Esophagus muscularis mucosa (tissue), 4 donors: ENCODE data around the gene ATMIN. TPM values are rescaled to one million over a fixed set of nuclear protein-coding genes. Genes with fewer than 3 reads are reported as not detected.

Experiments
- DNase-seq: peaks from one replicate; pipeline ENCODE4 v3.0.0-alpha.2; 2017; ENCODE audit errors: extremely low spot score
- H3K27ac ChIP-seq, 4 donors: fragments of 200-600 bp; sonication (generic); replicated peaks in 1 of 4; 1 replicate in 3 of 4; 2 replicates in 1 of 4; pipeline ENCODE4 v1.5.1; 2016 to 2019; ENCODE audit warnings: mild to moderate bottlenecking in 1 of 4
- H3K27me3 ChIP-seq, 4 donors: fragments of 200-600 bp; sonication (generic); one replicate each; pipeline versions ENCODE4 v1.5.1 to v1.6.0; 2016 to 2019
- H3K36me3 ChIP-seq, 4 donors: fragments of 200-600 bp; sonication (generic); one replicate each; pipeline ENCODE4 v1.5.1; 2016 to 2019
- H3K4me1 ChIP-seq, 4 donors: fragments of 200-600 bp; sonication (generic); one replicate each; pipeline ENCODE4 v1.5.1; 2016 to 2019
- H3K4me3 ChIP-seq, 4 donors: fragments of 200-600 bp; sonication (generic); 1 replicate in 2 of 4; 2 replicates in 2 of 4; pipeline ENCODE4 v1.5.1; 2016 to 2019; ENCODE audit warnings: mild to moderate bottlenecking in 4 of 4, moderate library complexity in 1 of 4
- H3K9me3 ChIP-seq, 4 donors: fragments of 200-600 bp; sonication (generic); 1 replicate in 3 of 4; 2 replicates in 1 of 4; pipeline ENCODE4 v1.5.1; 2016 to 2019
- CTCF ChIP-seq, 3 experiments: fragments of 200-600 bp in 2 of 3; fragments of 450-650 bp in 1 of 3; sonication (generic) in 2 of 3; IDR thresholded peaks; one replicate each; pipeline ENCODE4 v1.5.1; 2017 to 2019; ENCODE audit warnings: antibody characterized with exemption in 3 of 3, mild to moderate bottlenecking in 2 of 3, moderate library complexity in 1 of 3
- EP300 ChIP-seq: sonication (generic); formaldehyde crosslinking; IDR thresholded peaks from one replicate; pipeline ENCODE4 v1.6.1; 2017; ENCODE audit warnings: antibody characterized with exemption
- POLR2A ChIP-seq: fragments of 450-650 bp; IDR thresholded peaks from one replicate; pipeline ENCODE4 v1.6.1; 2017; ENCODE audit warnings: antibody characterized with exemption, moderate library complexity, mild to moderate bottlenecking, low read depth
- POLR2AphosphoS5 ChIP-seq, 2 donors: sonication (generic); formaldehyde crosslinking; IDR thresholded peaks; one replicate each; pipeline ENCODE4 v1.6.1; 2017; ENCODE audit warnings: antibody characterized with exemption in 2 of 2
- WGBS: methylation state at CpG from one replicate; pipeline ENCODE4 v1.1.5; 2018; 5-methylcytosine and 5-hydroxymethylcytosine counted together
- intact Hi-C: fragments of 100-400 bp; cut with DNase I; formaldehyde crosslinking; loops from one replicate; pipeline ENCODE4 v1.15.1; 2023
- total RNA-seq, 4 donors: library from RNA; depleted of rRNA; stranded (reverse); fragments of >200 nt; gene quantifications; one replicate each; pipeline versions ENCODE4 v1.1.0 to v1.2.1, GENCODE V29; 2016

The ATMIN gene
- total RNA-seq, 4 donors from 2014 or later = 26.6 to 34.0 (median 30.4) TPM

- intact Hi-C loops = no loop called here
- Histone ChIP-seq H3K4me1 (peaks cover 6 to 13% (median 11%) of the 10 kb centered on the region in 4 donors), H3K36me3 (peaks cover 0 to 12% (median 8%) of the 10 kb centered on the region in 4 donors), H3K9me3 (no peaks in the 10 kb centered on the region), H3K4me3 (no peak overlapping the region), H3K27ac (no peak overlapping the region), H3K27me3 (no peaks in the 10 kb centered on the region)
- no peak for DNase-seq
- no peak for TF ChIP-seq CTCF (IDR thresholded peaks at IDR 0.05)
- TF ChIP-seq EP300 = no peak
- TF ChIP-seq POLR2AphosphoS5 (IDR thresholded peaks at IDR 0.05) = no peak
- TF ChIP-seq POLR2A = no peak
- WGBS = 83% methylated on average over 1 of the region's 1 CpG
Observed at GRCh38 chr16:81080233-81080632, 44.6 kb downstream of the ATMIN start.

DNA sequence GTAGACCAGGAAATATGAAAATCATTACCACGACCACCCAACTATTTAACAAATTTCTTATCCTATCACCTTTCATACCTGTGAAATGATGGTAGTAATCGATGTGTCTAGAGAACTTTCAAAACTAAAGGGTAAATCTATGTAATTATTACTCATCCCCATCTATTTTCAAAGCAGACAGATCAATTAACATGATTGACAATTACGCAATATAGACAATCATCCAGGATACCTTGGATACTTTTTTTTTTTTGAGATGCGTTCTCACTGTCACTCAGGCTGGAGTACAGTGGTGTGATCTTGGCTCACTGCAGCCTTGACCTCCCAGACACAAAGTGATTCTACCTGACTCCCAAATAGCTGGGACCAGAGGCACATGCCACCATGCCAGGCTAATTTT is 45.4 kb downstream of the ATMIN start:
- 97% methylated on average over 4 of the region's 4 CpGs for WGBS

DNA sequence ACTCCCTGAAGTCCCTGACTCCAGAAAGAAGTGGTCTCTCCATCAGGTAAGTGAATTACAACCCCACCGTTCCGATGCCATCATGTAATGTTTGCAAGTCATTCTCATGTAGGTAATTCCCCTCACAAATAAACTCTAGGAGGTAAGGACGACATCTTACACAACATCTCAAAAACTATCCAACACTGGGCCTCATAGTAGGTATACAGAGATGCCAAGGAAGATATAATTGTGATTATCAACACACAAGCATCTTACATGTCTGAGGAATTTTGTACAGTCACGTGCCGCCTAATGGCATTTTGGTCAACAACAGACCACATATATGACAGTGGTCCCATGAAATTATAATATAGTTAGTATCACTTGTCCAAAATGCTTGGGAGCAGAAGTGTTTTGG is 53.2 kb downstream of the ATMIN start:
- Histone ChIP-seq H3K9me3 (no peaks in the 10 kb centered on the region), H3K4me3 (no peak overlapping the region), H3K36me3 (peaks cover 0 to 31% (median 6%) of the 10 kb centered on the region in 4 donors), H3K27ac (no peak overlapping the region), H3K4me1 (no peaks in the 10 kb centered on the region), H3K27me3 (no peaks in the 10 kb centered on the region)
- 91% methylated on average over 5 of the region's 5 CpGs for WGBS
- no peak for TF ChIP-seq POLR2AphosphoS5 (IDR thresholded peaks at IDR 0.05)
- TF ChIP-seq EP300 = no peak
- TF ChIP-seq POLR2A = no peak
- no peak for TF ChIP-seq CTCF (IDR thresholded peaks at IDR 0.05)
- intact Hi-C loops = no loop called here
- DNase-seq = no peak

More for the DNA sequence above, 45.4 kb downstream of the ATMIN start:
- Histone ChIP-seq H3K4me1 (peaks cover 6 to 12% (median 11%) of the 10 kb centered on the region in 4 donors), H3K4me3 (no peak overlapping the region), H3K27ac (no peak overlapping the region), H3K9me3 (no peaks in the 10 kb centered on the region), H3K36me3 (peaks cover 0 to 16% (median 8%) of the 10 kb centered on the region in 4 donors), H3K27me3 (no peaks in the 10 kb centered on the region)
- no peak for DNase-seq
- no peak for TF ChIP-seq CTCF (IDR thresholded peaks at IDR 0.05)
- TF ChIP-seq POLR2AphosphoS5 (IDR thresholded peaks at IDR 0.05) = no peak
- TF ChIP-seq POLR2A = no peak
- no peak for TF ChIP-seq EP300
- intact Hi-C loops = no loop called here

DNA sequence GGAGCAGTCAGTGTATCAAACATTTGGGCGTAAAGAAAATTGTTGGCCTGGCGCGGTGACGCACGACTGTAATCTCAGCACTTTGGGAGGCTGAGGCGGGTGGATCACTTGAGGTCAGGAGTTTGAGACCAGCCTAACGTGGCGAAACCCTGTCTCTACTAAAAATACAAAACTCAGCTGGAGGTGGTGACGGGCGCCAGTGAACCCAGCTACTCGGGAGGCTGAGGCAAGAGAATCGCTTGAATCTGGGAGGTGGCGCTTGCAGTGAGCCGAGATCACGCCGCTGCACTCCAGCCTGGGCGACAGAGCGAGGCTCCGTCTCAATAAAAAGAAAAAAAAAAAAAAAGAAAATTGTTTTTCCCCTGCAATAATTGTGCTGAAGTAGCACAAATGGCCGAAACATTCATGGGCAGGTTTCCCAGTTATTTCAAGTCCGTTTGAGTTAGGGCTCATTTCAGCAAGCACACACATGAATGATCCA is 59.2 kb downstream of the ATMIN start:
- H3K27me3 ChIP-seq = no peaks in the 10 kb centered on the region
- peaks cover 5 to 19% (median 11%) of the 10 kb centered on the region in 4 donors for H3K4me1 ChIP-seq
- peak overlapping the region in 3 of 4 donors; percentile 75 to 91 (median 82) for H3K4me3 ChIP-seq
- no peak overlapping the region for H3K27ac ChIP-seq
- intact Hi-C loops = loop anchor here (5.0 kb wide), 1 partner anchor 58 kb away; the partner anchor contains the start of gene ATMIN
- WGBS = 78% methylated on average over 21 of the region's 21 CpGs
- peaks cover 0 to 9% (median under 1%) of the 10 kb centered on the region in 4 donors for H3K36me3 ChIP-seq
- no peaks in the 10 kb centered on the region for H3K9me3 ChIP-seq
- TF ChIP-seq EP300 (no peak), POLR2AphosphoS5 (IDR thresholded peaks at IDR 0.05) (no peak), CTCF (IDR thresholded peaks at IDR 0.05) (no peak), POLR2A (no peak)
- DNase-seq = no peak

GRCh38 chr16:81095653-81095952 is 60.0 kb downstream of the ATMIN start:
- DNase-seq = no peak
- H3K4me1 ChIP-seq = peaks cover 5 to 19% (median 11%) of the 10 kb centered on the region in 4 donors
- peak overlapping the region; percentile 75 to 94 (median 86) for H3K4me3 ChIP-seq
- H3K27me3 ChIP-seq = no peaks in the 10 kb centered on the region
- TF ChIP-seq EP300 (no peak), POLR2AphosphoS5 (IDR thresholded peaks at IDR 0.05) (no peak), POLR2A (no peak), CTCF (IDR thresholded peaks at IDR 0.05) (no peak)
- H3K9me3 ChIP-seq = no peaks in the 10 kb centered on the region
- peaks cover 0 to 1% (median 0%) of the 10 kb centered on the region in 4 donors for H3K36me3 ChIP-seq
- intact Hi-C loops = loop anchor here (5.0 kb wide), 1 partner anchor 58 kb away; the partner anchor contains the start of gene ATMIN
- WGBS = under 1% methylated on average over 21 of the region's 22 CpGs
- peak overlapping the region; percentile 75 to 92 (median 86) for H3K27ac ChIP-seq
